ENCODE results near the gene GPR82. TPM values are rescaled to one million over a fixed set of nuclear protein-coding genes. Genes with fewer than 3 reads are reported as not detected.

GPR82 gene
- polyA plus RNA-seq, 1 donor (not counting 4 experiments of a cell fraction or from before 2014, with no cell fraction given): not detected

GRCh38 chrX:41677183-41678060 is 46.6 kb upstream of the GPR82 start:
- no peaks in the 10 kb centered on the region for H3K27me3 ChIP-seq (ENCODE audit: control insufficient read depth, extremely low read depth, insufficient read depth, low read length)
- dilution Hi-C loops (cut with MboI; ENCODE audit: extremely low pct_ligation_motif_present, low sequenced_read_pairs): no loop called here
- no peak overlapping the region for H3K9ac ChIP-seq (ENCODE audit: control insufficient read depth, extremely low read depth, insufficient read depth, low read length)
- H3K4me1 ChIP-seq (ENCODE audit: control insufficient read depth, extremely low read depth, insufficient read depth, low read length): no peaks in the 10 kb centered on the region
- TF ChIP-seq EZH2 (IDR thresholded peaks at IDR 0.05; ENCODE audit: low read length): no peak
- TF ChIP-seq CTCF (optimal IDR thresholded peaks at IDR 0.05 in 1 of 3, IDR thresholded peaks at IDR 0.05 in 1 of 3, conservative IDR thresholded peaks at IDR 0.05 in 1 of 3; ENCODE audit: extremely low read depth in 1 of 3, insufficient read depth in 2 of 3, low read length in 3 of 3): no peak
- no peak overlapping the region for H2AFZ ChIP-seq (ENCODE audit: control insufficient read depth, low read length)
- H3K4me3 ChIP-seq (ENCODE audit: control insufficient read depth in 2 of 3, extremely low read depth in 1 of 3, insufficient read depth in 2 of 3, low read depth in 1 of 3, low read length in 3 of 3): no peak overlapping the region
- no peaks in the 10 kb centered on the region for H3K9me1 ChIP-seq (ENCODE audit: control insufficient read depth, extremely low read depth, insufficient read depth, low read length)
- no peaks in the 10 kb centered on the region for H3K36me3 ChIP-seq (ENCODE audit: control insufficient read depth in 2 of 2, extremely low read depth in 1 of 2, insufficient read depth in 2 of 2, low read length in 2 of 2)
- H3K27ac ChIP-seq (ENCODE audit: control insufficient read depth, insufficient read depth, low read length): no peak overlapping the region
- DNase-seq (ENCODE audit: low read depth, low spot score) (no peak), FAIRE-seq (no peak)
- H3K9me3 ChIP-seq (ENCODE audit: control insufficient read depth, low read depth, low read length): no peaks in the 10 kb centered on the region
- H4K20me1 ChIP-seq (ENCODE audit: control insufficient read depth, extremely low read depth, insufficient read depth, low read length): no peaks in the 10 kb centered on the region
- no peaks in the 10 kb centered on the region for H3K79me2 ChIP-seq (ENCODE audit: control insufficient read depth, insufficient read depth, low read length)
- no peak overlapping the region for H3K4me2 ChIP-seq (ENCODE audit: control insufficient read depth, extremely low read depth, insufficient read depth, low read depth, low read length)

- H3K9ac ChIP-seq (ENCODE audit: control insufficient read depth, extremely low read depth, insufficient read depth, low read length): no peak overlapping the region
- no peak overlapping the region for H3K4me3 ChIP-seq (ENCODE audit: control insufficient read depth in 2 of 3, extremely low read depth in 1 of 3, insufficient read depth in 2 of 3, low read depth in 1 of 3, low read length in 3 of 3)
- H3K27ac ChIP-seq (ENCODE audit: control insufficient read depth, insufficient read depth, low read length): no peak overlapping the region
- DNase-seq (ENCODE audit: low read depth, low spot score) (no peak), FAIRE-seq (no peak)
- H3K4me1 ChIP-seq (ENCODE audit: control insufficient read depth, extremely low read depth, insufficient read depth, low read length): no peaks in the 10 kb centered on the region
- no peaks in the 10 kb centered on the region for H3K27me3 ChIP-seq (ENCODE audit: control insufficient read depth, extremely low read depth, insufficient read depth, low read length)
- no peak for TF ChIP-seq CTCF (optimal IDR thresholded peaks at IDR 0.05 in 1 of 3, IDR thresholded peaks at IDR 0.05 in 1 of 3, conservative IDR thresholded peaks at IDR 0.05 in 1 of 3; ENCODE audit: extremely low read depth in 1 of 3, insufficient read depth in 2 of 3, low read length in 3 of 3)
- no peak for TF ChIP-seq EZH2 (IDR thresholded peaks at IDR 0.05; ENCODE audit: low read length)
- no peak overlapping the region for H2AFZ ChIP-seq (ENCODE audit: control insufficient read depth, low read length)
- no peaks in the 10 kb centered on the region for H4K20me1 ChIP-seq (ENCODE audit: control insufficient read depth, extremely low read depth, insufficient read depth, low read length)
- H3K79me2 ChIP-seq (ENCODE audit: control insufficient read depth, insufficient read depth, low read length): no peaks in the 10 kb centered on the region
- H3K36me3 ChIP-seq (ENCODE audit: control insufficient read depth in 2 of 2, extremely low read depth in 1 of 2, insufficient read depth in 2 of 2, low read length in 2 of 2): no peaks in the 10 kb centered on the region
- H3K9me3 ChIP-seq (ENCODE audit: control insufficient read depth, low read depth, low read length): no peaks in the 10 kb centered on the region
- dilution Hi-C loops (cut with MboI; ENCODE audit: extremely low pct_ligation_motif_present, low sequenced_read_pairs): no loop called here
- no peak overlapping the region for H3K4me2 ChIP-seq (ENCODE audit: control insufficient read depth, extremely low read depth, insufficient read depth, low read depth, low read length)
- no peaks in the 10 kb centered on the region for H3K9me1 ChIP-seq (ENCODE audit: control insufficient read depth, extremely low read depth, insufficient read depth, low read length)
These were observed 39.8 kb upstream of the GPR82 start for GRCh38 chrX:41684138-41684537.
